Testis (tissue), 3 donors: ENCODE results near the gene FAM162A. TPM values are rescaled to one million over a fixed set of nuclear protein-coding genes. Genes with fewer than 3 reads are reported as not detected.

Experiments
- DNase-seq: peaks from one replicate; pipeline ENCODE4 v3.0.0-alpha.2; 2019
- H3K27ac ChIP-seq, 2 donors: fragments of 200-600 bp; sonication (generic); one replicate each; pipeline ENCODE4 v1.5.1; 2019
- H3K27me3 ChIP-seq: fragments of 200-600 bp; sonication (generic); one replicate; pipeline ENCODE4 v1.5.1; 2019
- H3K36me3 ChIP-seq: fragments of 200-600 bp; sonication (generic); one replicate; pipeline ENCODE4 v1.5.1; 2017; ENCODE audit warnings: low read depth; ENCODE audit errors: missing control alignments
- H3K4me1 ChIP-seq: fragments of 200-600 bp; sonication (generic); one replicate; pipeline ENCODE4 v1.5.1; 2019
- H3K4me3 ChIP-seq, 2 donors: fragments of 200-600 bp; sonication (generic); one replicate each; pipeline ENCODE4 v1.5.1; 2017 to 2019
- H3K9me3 ChIP-seq: fragments of 200-600 bp; sonication (generic); one replicate; pipeline ENCODE4 v1.5.1; 2017
- CTCF ChIP-seq, 3 experiments: fragments of 450-650 bp in 2 of 3; fragments of 200-600 bp in 1 of 3; sonication (generic) in 1 of 3; IDR thresholded peaks; one replicate each; pipeline ENCODE4 v1.5.1; 2016 to 2019; ENCODE audit warnings: antibody characterized with exemption in 3 of 3, mild to moderate bottlenecking in 2 of 3, moderate library complexity in 1 of 3
- POLR2A ChIP-seq: fragments of 450-650 bp; IDR thresholded peaks from one replicate; pipeline ENCODE4 v1.6.1; 2017; ENCODE audit warnings: antibody characterized with exemption, mild to moderate bottlenecking, moderate library complexity
- WGBS, 2 donors: methylation state at CpG; one replicate each; pipeline ENCODE4 v1.1.5; 2018; 5-methylcytosine and 5-hydroxymethylcytosine counted together
- intact Hi-C: fragments of 100-400 bp; cut with DNase I; formaldehyde crosslinking; loops from one replicate; pipeline ENCODE4 v1.15.1; 2023; ENCODE audit warnings: low total_unique reads
- polyA plus RNA-seq: library from polyadenylated mRNA; stranded (reverse); fragments of 350-450 nt; fragmentation: Illumina TruSeq; extraction: RNeasy Lipid Tissue Mini Kit (QIAGEN cat#74804); gene quantifications from one replicate; pipeline ENCODE4 v1.2.3, GENCODE V29; 2014; ENCODE audit warnings: low read depth, low replicate concordance; ENCODE audit not compliant: insufficient read depth
- total RNA-seq, 2 donors: library from RNA; depleted of rRNA; stranded (reverse); fragments of >200 nt; gene quantifications; one replicate each; pipeline ENCODE4 v1.2.3, GENCODE V29; 2016

Gene FAM162A
- total and polyA plus RNA-seq, 3 donors from 2014 or later = 16.0 to 77.7 (median 17.7) TPM

GRCh38 chr3:122350814-122351418 is 33.1 kb upstream of the FAM162A start:
- no peaks in the 10 kb centered on the region for H3K27me3 ChIP-seq
- no peak for DNase-seq
- TF ChIP-seq POLR2A = no peak
- TF ChIP-seq CTCF (IDR thresholded peaks at IDR 0.05) = no peak
- 89 to 93% methylated on average over 5 of the region's 5 CpGs for WGBS, 2 donors
- H3K4me3 ChIP-seq = no peak overlapping the region
- no peaks in the 10 kb centered on the region for H3K4me1 ChIP-seq
- no peaks in the 10 kb centered on the region for H3K9me3 ChIP-seq
- intact Hi-C loops = no loop called here
- H3K36me3 ChIP-seq = no peaks in the 10 kb centered on the region
- H3K27ac ChIP-seq = no peak overlapping the region

GRCh38 chr3:122351612-122352011 is 32.4 kb upstream of the FAM162A start:
- Histone ChIP-seq H3K4me1 (no peaks in the 10 kb centered on the region), H3K27me3 (no peaks in the 10 kb centered on the region), H3K36me3 (no peaks in the 10 kb centered on the region), H3K9me3 (no peaks in the 10 kb centered on the region), H3K4me3 (no peak overlapping the region), H3K27ac (no peak overlapping the region)
- TF ChIP-seq CTCF (IDR thresholded peaks at IDR 0.05) (no peak), POLR2A (no peak)
- DNase-seq = no peak
- intact Hi-C loops = no loop called here
- 91 to 98% methylated on average over 4 of the region's 4 CpGs for WGBS, 2 donors

- Histone ChIP-seq H3K9me3 (no peaks in the 10 kb centered on the region), H3K4me3 (no peak overlapping the region), H3K36me3 (no peaks in the 10 kb centered on the region), H3K27ac (no peak overlapping the region), H3K27me3 (no peaks in the 10 kb centered on the region), H3K4me1 (no peaks in the 10 kb centered on the region)
- intact Hi-C loops = no loop called here
- no peak for DNase-seq
- WGBS, 2 donors = 49 to 88% methylated on average over 1 to 2 of the region's 2 CpGs
- no peak for TF ChIP-seq POLR2A
- TF ChIP-seq CTCF (IDR thresholded peaks at IDR 0.05) = no peak
Observed at GRCh38 chr3:122353215-122353614, 30.8 kb upstream of the FAM162A start.

GRCh38 chr3:122353893-122354401 is 30.0 kb upstream of the FAM162A start:
- Histone ChIP-seq H3K27me3 (no peaks in the 10 kb centered on the region), H3K4me1 (no peaks in the 10 kb centered on the region), H3K36me3 (no peaks in the 10 kb centered on the region), H3K4me3 (no peak overlapping the region), H3K27ac (no peak overlapping the region), H3K9me3 (no peaks in the 10 kb centered on the region)
- no peak for DNase-seq
- 100% methylated on average over 1 of the region's 1 CpG for WGBS, 2 donors
- intact Hi-C loops = no loop called here
- TF ChIP-seq POLR2A (no peak), CTCF (IDR thresholded peaks at IDR 0.05) (no peak)

- Histone ChIP-seq H3K27me3 (no peaks in the 10 kb centered on the region), H3K4me1 (no peaks in the 10 kb centered on the region), H3K27ac (no peak overlapping the region), H3K4me3 (no peak overlapping the region), H3K9me3 (no peaks in the 10 kb centered on the region), H3K36me3 (no peaks in the 10 kb centered on the region)
- intact Hi-C loops = no loop called here
- no peak for DNase-seq
- no peak for TF ChIP-seq CTCF (IDR thresholded peaks at IDR 0.05)
- TF ChIP-seq POLR2A = no peak
- WGBS, 2 donors = 62 to 67% methylated on average over 4 of the region's 4 CpGs
Observed at GRCh38 chr3:122355612-122356011, 28.4 kb upstream of the FAM162A start.
